Stomach (tissue), 4 donors: ENCODE results near the gene TLR6.

Experiments
- POLR2AphosphoS5 ChIP-seq, 3 donors: sonication (generic); formaldehyde crosslinking; IDR thresholded peaks; one replicate each; pipeline ENCODE4 v1.6.1; 2016; ENCODE audit warnings: antibody characterized with exemption in 3 of 3
- TF ChIP-seq, protein P1 (sequence below), 7 experiments: fragments of 450-650 bp in 4 of 7; fragments of 200-600 bp in 3 of 7; sonication (generic) in 3 of 7; IDR thresholded peaks; one replicate each; pipeline ENCODE4 v1.5.1; 2016 to 2019; ENCODE audit warnings: antibody characterized with exemption in 7 of 7, control low read depth in 2 of 7, mild to moderate bottlenecking in 1 of 7

DNA sequence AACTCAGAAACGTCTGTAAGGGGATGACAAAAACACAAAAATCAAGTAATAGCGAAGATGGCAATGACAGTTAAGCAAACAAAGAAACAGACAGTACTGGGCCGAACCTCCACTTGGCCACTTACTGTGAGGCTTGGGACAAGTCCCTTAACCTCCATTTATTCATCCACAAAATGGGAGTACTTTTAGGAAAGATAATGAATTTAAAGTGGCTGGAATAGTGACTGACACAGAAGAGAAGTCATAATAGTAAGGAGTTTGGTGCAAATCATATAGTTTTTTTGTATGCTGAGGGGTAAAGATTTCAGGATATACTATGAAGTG is 1.4 kb upstream of the TLR6 start:
- TF ChIP-seq, protein P1, sequence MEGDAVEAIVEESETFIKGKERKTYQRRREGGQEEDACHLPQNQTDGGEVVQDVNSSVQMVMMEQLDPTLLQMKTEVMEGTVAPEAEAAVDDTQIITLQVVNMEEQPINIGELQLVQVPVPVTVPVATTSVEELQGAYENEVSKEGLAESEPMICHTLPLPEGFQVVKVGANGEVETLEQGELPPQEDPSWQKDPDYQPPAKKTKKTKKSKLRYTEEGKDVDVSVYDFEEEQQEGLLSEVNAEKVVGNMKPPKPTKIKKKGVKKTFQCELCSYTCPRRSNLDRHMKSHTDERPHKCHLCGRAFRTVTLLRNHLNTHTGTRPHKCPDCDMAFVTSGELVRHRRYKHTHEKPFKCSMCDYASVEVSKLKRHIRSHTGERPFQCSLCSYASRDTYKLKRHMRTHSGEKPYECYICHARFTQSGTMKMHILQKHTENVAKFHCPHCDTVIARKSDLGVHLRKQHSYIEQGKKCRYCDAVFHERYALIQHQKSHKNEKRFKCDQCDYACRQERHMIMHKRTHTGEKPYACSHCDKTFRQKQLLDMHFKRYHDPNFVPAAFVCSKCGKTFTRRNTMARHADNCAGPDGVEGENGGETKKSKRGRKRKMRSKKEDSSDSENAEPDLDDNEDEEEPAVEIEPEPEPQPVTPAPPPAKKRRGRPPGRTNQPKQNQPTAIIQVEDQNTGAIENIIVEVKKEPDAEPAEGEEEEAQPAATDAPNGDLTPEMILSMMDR (IDR thresholded peaks at IDR 0.05), result no peak
- TF ChIP-seq POLR2AphosphoS5 (IDR thresholded peaks at IDR 0.05), result no peak
